HepG2 (cell line): Measurements from ENCODE around the gene CROT. TPM values are rescaled to one million over a fixed set of nuclear protein-coding genes. Genes with fewer than 3 reads are reported as not detected.

ENCODE experiments used
- CAMTA2 ChIP-seq: sonication (generic); formaldehyde crosslinking; IDR thresholded peaks from 2 replicates; pipeline ENCODE4 v1.4.0; 2020; ENCODE audit warnings: mild to moderate bottlenecking, missing genetic modification reagents, borderline replicate concordance
- CREBL2 ChIP-seq: sonication (generic); formaldehyde crosslinking; IDR thresholded peaks from 2 replicates; pipeline ENCODE4 v1.8.1; 2023; ENCODE audit warnings: missing genetic modification reagents, mild to moderate bottlenecking, borderline replicate concordance
- DMTF1 ChIP-seq: sonication (generic); formaldehyde crosslinking; IDR thresholded peaks from 2 replicates; pipeline ENCODE4 v1.4.0; 2020; ENCODE audit warnings: mild to moderate bottlenecking, missing genetic modification reagents
- KDM3A ChIP-seq: IDR thresholded peaks from 2 replicates; pipeline ENCODE4 v1.6.1; 2018; ENCODE audit warnings: low read depth, missing compliant biosample characterization
- KLF9 ChIP-seq: IDR thresholded peaks from 2 replicates; pipeline ENCODE4 v1.6.1; 2016; ENCODE audit warnings: low read depth
- MAZ ChIP-seq, 2 experiments: sonication (generic) in 1 of 2; formaldehyde crosslinking in 1 of 2; IDR thresholded peaks; 2 replicates each; pipeline versions ENCODE4 v1.5.0 to v1.6.1; 2012 to 2020; ENCODE audit warnings: low read depth in 2 of 2, mild to moderate bottlenecking in 2 of 2, borderline replicate concordance in 1 of 2, improper control_type of control experiment in 1 of 2, low read length in 1 of 2, missing genetic modification reagents in 1 of 2, moderate library complexity in 1 of 2
- MEIS2 ChIP-seq: sonication (generic); formaldehyde crosslinking; IDR thresholded peaks from 2 replicates; pipeline ENCODE4 v1.9.0; 2021; ENCODE audit warnings: mild to moderate bottlenecking, missing genetic modification reagents
- MTF1 ChIP-seq: sonication (generic); formaldehyde crosslinking; IDR thresholded peaks from 2 replicates; pipeline ENCODE4 v1.5.0; 2020; ENCODE audit warnings: missing genetic modification reagents
- NKX3-1 ChIP-seq: sonication (generic); formaldehyde crosslinking; IDR thresholded peaks from 2 replicates; pipeline ENCODE4 v1.5.0; 2020; ENCODE audit warnings: missing genetic modification reagents
- NR2C2 ChIP-seq: sonication (generic); formaldehyde crosslinking; IDR thresholded peaks from 2 replicates; pipeline ENCODE4 v1.4.0; 2020; ENCODE audit warnings: missing genetic modification reagents, mild to moderate bottlenecking, moderate library complexity, borderline replicate concordance
- NRL ChIP-seq: sonication (generic); formaldehyde crosslinking; IDR thresholded peaks from 2 replicates; pipeline ENCODE4 v1.5.0; 2020; ENCODE audit warnings: missing genetic modification reagents, mild to moderate bottlenecking, moderate library complexity, borderline replicate concordance
- POLR2AphosphoS5 ChIP-seq: IDR thresholded peaks from 2 replicates; pipeline ENCODE4 v1.6.1; 2012; ENCODE audit warnings: low read depth, low read length
- PPARG ChIP-seq: conservative IDR thresholded peaks from 2 replicates; pipeline ENCODE4 v1.6.1; 2016; ENCODE audit warnings: missing biosample characterization, missing genetic modification reagents
- PRDM15 ChIP-seq: sonication (generic); formaldehyde crosslinking; IDR thresholded peaks from 2 replicates; pipeline ENCODE4 v1.4.0; 2020; ENCODE audit warnings: missing genetic modification reagents
- RXRA ChIP-seq: sonication (generic); formaldehyde crosslinking; IDR thresholded peaks from 2 replicates; pipeline ENCODE4 v1.5.1; 2020; ENCODE audit warnings: missing genetic modification reagents
- SNAPC5 ChIP-seq: sonication (generic); formaldehyde crosslinking; IDR thresholded peaks from 2 replicates; pipeline ENCODE4 v1.8.1; 2023; ENCODE audit warnings: mild to moderate bottlenecking, missing genetic modification reagents, borderline replicate concordance
- STAT5B ChIP-seq: sonication (generic); formaldehyde crosslinking; IDR thresholded peaks from 2 replicates; pipeline ENCODE4 v1.4.0; 2020; ENCODE audit warnings: missing genetic modification reagents
- U2AF2 ChIP-seq: fragments of 200-400 bp; formaldehyde crosslinking; IDR thresholded peaks from 2 replicates; pipeline ENCODE4 v1.6.1; 2017; ENCODE audit warnings: low read depth, mild to moderate bottlenecking, low read length
- ZNF20 ChIP-seq: sonication (generic); formaldehyde crosslinking; IDR thresholded peaks from 2 replicates; pipeline ENCODE4 v1.4.0; 2020; ENCODE audit warnings: mild to moderate bottlenecking, moderate library complexity, missing genetic modification reagents
- ZNF382 ChIP-seq: sonication (generic); formaldehyde crosslinking; IDR thresholded peaks from 2 replicates; pipeline ENCODE4 v1.5.0; 2020; ENCODE audit warnings: missing genetic modification reagents, mild to moderate bottlenecking, borderline replicate concordance
- ZNF710 ChIP-seq: sonication (generic); formaldehyde crosslinking; IDR thresholded peaks from 2 replicates; pipeline ENCODE4 v1.5.0; 2020; ENCODE audit warnings: mild to moderate bottlenecking, missing genetic modification reagents, borderline replicate concordance
- polyA plus RNA-seq, 8 experiments: library from polyadenylated mRNA; depleted of rRNA in 3 of 8; stranded (reverse) in 7 of 8; unstranded in 1 of 8; fragments of >200 nt; fragmentation: Illumina TruSeq in 4 of 8; extraction: Trizol in 4 of 8; gene quantifications; 2 replicates each; pipeline versions ENCODE4 v1.2.1 to v1.2.3, GENCODE V29; 2011 to 2016; ENCODE audit warnings: low read depth in 4 of 8, missing spikeins in 1 of 8, mixed read lengths in 1 of 8; ENCODE audit not compliant: insufficient read depth in 1 of 8
- total RNA-seq, 5 experiments: library from RNA; depleted of rRNA; stranded (reverse); fragments of >200 nt; fragmentation: Illumina TruSeq; extraction: Trizol; gene quantifications; 2 replicates each; pipeline ENCODE4 v1.2.3, GENCODE V29; 2016; ENCODE audit warnings: low read depth in 1 of 5

The CROT gene
- total and polyA plus RNA-seq, 2 of the 13 experiments (the other 11 are each of a cell fraction or from before 2014, with no cell fraction given): 5.0 to 13.7 TPM

- no peak for TF ChIP-seq NR2C2 (CRISPR knock-in tag)
- TF ChIP-seq POLR2AphosphoS5: peak; percentile 87
- 0 out of 2 replicates have a peak, but pooled peaks have one; percentile 58 for TF ChIP-seq RXRA (CRISPR knock-in tag)
- no peak for TF ChIP-seq STAT5B (CRISPR knock-in tag)
- TF ChIP-seq NKX3-1 (CRISPR knock-in tag): no peak
- TF ChIP-seq NRL (CRISPR knock-in tag): peak; percentile 94; the same call in 1 of the 2 replicates
- TF ChIP-seq CAMTA2 (CRISPR knock-in tag): peak; percentile 97; the same call in 1 of the 2 replicates
- TF ChIP-seq MAZ (IDR thresholded peaks at IDR 0.05; ENCODE audit: borderline replicate concordance, low read depth, low read length): no peak
- TF ChIP-seq MAZ (CRISPR knock-in tag; IDR thresholded peaks at IDR 0.05; ENCODE audit: low read depth): peak; percentile 81; the same call in 1 of the 2 replicates
- TF ChIP-seq SNAPC5 (CRISPR knock-in tag): no peak
- TF ChIP-seq ZNF20 (CRISPR knock-in tag): no peak
- no peak for TF ChIP-seq CREBL2 (CRISPR knock-in tag)
- TF ChIP-seq PRDM15: no peak
- peak; percentile 66; the same call in 1 of the 2 replicates for TF ChIP-seq KDM3A
- TF ChIP-seq ZNF382 (CRISPR knock-in tag): no peak
- peak; percentile 45; the same call in 1 of the 2 replicates for TF ChIP-seq MEIS2 (CRISPR knock-in tag)
- TF ChIP-seq U2AF2: no peak
- no peak for TF ChIP-seq MTF1 (CRISPR knock-in tag)
- TF ChIP-seq PPARG (CRISPR knock-in tag): peak; percentile 11; the same call in 1 of the 2 replicates
- TF ChIP-seq ZNF710 (CRISPR knock-in tag): peak; percentile 79; the same call in 1 of the 2 replicates
- no peak for TF ChIP-seq DMTF1
- TF ChIP-seq KLF9 (CRISPR knock-in tag): no peak
These were observed at the start of gene CROT (continued) for GRCh38 chr7:87345166-87345927.
